Measurements from ENCODE around the gene CCDC74B. TPM values are rescaled to one million over a fixed set of nuclear protein-coding genes. Genes with fewer than 3 reads are reported as not detected.
"Not testable (repeated sequence)": the region's sequence is repeated elsewhere in the genome, so short reads cannot be mapped to it uniquely, and the experiment has no call there.

The CCDC74B gene
- total RNA-seq, result 0.79 and 1.5 TPM in 2 replicates

DNA sequence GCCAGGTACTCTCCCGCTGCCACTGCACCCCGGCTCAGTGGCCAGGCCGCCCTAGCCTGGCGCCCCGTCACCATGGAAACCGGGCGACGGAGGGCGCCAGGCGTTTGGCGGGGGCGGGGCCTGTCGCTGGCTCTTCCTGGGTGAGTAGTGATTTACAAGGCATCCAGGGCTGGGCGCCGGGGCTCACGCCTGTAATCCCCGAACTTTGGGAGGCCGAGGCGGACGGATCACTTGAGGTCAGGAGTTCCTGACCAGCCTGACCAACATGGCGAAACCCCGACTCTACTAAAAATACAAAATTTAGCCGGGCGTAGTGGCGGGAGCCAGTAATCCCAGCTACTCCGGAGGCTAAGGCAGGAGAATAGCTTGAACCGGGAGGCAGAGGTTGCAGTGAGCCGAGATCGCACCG is at the start of gene CCDC74B:
TSS of gene CCDC74B (minus strand) at position 107 of the 409 bp plus-strand sequence. CDS start 116 bp downstream, outside the sequence.
- not testable (repeated sequence) for DNase-seq (ENCODE audit: low read depth in 2 of 2)

DNA sequence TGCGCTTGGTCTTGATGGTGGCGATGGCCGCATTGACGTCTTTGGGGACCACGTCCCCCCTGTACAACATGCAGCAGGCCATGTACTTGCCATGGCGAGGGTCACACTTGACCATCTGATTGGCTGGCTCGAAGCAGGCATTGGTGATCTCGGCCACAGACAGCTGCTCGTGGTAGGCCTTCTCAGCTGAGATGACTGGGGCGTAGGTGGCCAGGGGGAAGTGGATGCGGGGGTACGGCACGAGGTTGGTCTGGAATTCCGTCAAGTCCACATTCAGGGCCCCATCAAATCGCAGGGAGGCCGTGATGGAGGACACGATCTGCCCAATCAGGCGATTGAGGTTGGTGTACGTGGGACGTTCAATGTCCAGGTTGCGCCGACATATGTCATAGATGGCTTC is 48.9 kb upstream of the CCDC74B start:
- DNase-seq (ENCODE audit: low read depth in 2 of 2), result not testable (repeated sequence)

DNA sequence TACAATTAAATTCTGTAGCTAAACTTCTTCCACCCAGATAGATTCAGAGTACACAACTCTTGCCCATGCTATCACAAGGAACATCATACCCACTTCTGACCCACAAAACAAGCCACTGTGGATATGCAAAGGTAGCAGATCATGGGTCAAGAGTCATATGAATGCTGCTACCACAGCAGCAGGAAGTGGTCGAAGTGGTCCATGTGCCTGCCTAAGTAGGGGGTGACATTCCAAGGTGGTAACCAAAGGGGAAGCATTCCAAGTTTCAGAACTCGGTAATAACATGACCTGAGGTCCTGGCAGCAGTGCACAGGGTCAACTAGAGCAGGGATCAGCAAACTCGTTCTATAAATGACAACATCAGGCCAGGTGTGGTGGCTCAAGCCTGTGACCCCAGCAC is 47.5 kb upstream of the CCDC74B start:
- DNase-seq (ENCODE audit: low read depth in 2 of 2), result not testable (repeated sequence)

DNA sequence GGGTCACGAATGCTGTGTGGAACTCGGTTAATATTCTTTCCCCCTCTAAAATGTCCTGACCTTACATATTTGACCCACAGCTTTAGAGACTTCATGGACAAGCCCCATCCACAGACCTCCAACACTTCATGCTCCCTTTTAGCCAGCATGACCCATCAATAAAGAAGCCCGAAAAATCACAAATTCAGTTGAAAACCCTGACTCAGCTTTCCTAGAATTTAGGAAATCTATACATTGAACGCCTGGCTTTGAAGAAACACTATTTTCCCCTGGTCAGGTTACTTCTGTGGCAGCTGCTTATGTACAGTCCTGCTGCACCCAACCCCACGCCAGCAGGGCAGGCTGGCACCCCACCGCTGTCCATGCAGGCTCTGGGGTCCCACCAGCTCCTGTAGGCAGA is 46.4 kb upstream of the CCDC74B start:
- DNase-seq (ENCODE audit: low read depth in 2 of 2), result not testable (repeated sequence)

DNA sequence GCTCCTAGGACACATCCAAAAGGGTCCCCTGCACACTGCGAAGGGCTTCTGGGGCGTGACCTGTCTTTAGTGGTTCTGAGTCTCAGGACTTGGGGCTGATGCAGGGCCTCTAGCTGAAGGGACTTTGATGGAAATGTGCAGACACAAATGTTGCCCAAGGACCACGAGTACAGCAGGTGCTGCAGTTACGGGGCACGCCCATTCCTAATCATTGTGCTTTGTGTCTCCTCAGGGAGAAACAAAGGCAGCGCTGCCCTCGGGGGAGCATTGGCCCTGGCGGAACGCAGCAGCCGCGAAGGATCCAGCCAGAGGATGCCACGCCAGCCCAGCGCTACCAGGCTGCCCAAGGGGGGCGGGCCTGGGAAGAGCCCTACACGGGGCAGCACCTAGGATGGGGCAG is 45.3 kb upstream of the CCDC74B start:
- no peak for DNase-seq (ENCODE audit: low read depth in 2 of 2)

DNA sequence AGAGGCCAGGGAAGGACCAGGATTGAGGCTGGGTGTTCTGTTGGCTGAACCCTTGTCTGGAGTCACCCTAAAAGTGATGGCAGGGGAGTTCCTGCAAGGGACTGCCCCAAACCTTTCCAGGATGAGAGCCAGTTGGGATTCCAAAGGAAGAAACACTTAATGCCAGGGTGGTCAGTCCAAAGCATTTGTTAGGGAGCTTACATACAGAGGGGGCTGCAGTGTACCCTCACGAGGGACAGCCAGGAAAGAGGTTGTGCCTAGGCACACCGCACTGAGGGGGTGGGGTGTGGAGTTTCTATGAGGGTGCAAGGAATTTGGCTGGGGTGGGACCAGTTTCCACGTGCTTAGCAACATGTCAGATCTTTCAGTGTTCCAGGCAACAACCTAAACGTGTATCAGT is 44.0 kb upstream of the CCDC74B start:
- DNase-seq (ENCODE audit: low read depth in 2 of 2), result not testable (repeated sequence)

DNA sequence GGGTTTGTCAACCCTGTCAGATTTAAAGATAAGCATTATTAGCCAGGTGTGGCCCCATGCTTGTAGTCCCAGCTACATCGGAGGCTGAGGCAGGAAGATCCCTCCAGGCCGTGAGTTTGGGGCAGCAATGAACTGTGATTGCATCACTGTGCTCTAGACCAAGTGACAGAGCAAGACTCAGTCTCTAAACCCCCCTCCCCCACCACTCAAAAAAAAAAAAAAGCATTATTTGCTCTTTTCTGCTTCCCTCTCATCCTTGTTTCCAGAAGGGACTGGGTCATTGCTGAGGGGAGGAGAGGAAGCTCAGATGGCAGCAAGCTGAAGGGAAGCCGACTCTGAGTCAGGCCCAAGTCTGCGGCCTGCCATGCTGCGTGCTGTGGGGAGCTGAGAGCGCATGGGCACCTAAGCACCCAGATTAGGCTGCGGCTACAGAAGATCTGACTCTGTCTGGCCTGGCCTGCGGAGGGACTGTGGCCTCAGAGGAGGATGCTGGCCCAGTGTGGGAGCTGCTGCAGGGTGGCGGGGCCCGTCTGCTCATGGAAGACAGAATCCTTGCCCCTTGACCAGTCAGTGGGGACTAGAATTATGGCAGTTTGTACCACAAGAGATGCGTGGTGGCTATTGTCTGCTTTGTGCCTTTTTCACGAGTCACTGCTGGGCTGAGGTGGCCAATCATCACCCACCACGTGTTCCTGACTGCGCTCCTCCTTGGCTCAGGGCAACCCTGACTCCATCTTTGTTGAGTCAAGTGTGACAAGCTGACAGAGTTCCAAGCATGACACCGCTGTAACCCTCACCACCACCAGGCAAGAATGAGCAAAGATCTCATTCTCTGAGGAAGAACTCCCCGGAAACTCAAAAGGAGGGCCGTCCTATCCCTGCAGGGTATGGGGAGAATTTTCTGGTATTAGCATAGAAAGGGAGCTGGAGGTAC is 43.2 kb upstream of the CCDC74B start:
- DNase-seq (ENCODE audit: low read depth in 2 of 2), result not testable (repeated sequence)

DNA sequence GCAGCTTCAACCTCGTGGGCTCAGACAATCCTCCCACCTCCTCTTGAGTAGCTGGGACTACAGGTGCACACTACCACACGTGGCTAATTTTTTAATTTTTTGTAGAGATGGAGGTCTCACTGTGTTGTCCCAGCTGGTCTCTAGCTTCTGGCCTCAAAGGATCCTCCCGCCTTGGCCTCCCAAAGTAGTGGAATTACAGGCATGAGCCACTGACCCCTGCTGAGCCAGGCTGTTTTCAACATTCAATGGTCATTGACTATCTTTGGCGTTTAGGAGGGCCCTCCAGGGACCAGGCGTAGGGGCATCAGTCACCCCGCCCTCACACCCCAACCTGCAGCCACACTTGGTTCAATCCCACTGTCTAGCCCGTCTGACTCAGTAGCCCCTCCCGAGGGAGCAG is 42.4 kb upstream of the CCDC74B start:
- DNase-seq (ENCODE audit: low read depth in 2 of 2), result no peak

DNA sequence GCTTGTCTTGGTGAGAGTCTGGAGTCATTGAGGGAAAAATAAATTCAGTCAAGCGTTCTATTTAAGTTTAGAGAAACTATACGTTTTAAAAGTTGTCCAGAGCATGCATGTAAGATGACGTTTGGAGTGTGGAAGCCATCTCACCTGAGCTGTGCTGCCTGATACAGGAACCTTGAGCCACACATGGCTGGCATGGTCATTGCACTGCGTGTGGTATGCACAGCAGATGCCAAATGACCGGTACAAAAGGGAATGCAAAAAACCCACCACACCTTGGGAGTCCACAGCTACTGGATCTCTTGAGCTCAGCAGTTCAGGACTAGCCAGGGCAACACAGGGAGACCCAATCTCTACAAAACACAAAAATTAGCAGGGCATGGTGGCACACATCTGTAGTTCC is 41.5 kb upstream of the CCDC74B start:
- DNase-seq (ENCODE audit: low read depth in 2 of 2), result no peak

DNA sequence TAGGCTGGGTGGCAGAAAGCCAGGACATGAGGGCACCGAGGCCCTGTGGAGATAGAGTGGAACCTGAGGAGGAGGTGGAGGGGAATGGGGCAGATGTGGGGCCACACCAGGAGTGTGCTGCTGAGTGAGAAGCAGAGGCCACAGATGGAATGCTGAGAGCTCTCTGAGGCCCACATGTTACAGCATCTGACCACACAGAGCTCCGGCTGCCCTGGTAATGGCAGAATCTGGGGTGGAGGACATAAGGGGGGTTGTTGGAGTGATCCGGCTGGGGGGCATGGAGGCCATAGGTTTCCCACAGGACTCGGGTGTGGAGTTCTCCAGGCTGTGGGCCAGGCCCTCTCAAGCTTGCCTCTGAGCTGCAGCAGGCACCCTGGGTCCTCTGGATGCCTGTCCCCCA is 41.0 kb upstream of the CCDC74B start:
- no peak for DNase-seq (ENCODE audit: low read depth in 2 of 2)

DNA sequence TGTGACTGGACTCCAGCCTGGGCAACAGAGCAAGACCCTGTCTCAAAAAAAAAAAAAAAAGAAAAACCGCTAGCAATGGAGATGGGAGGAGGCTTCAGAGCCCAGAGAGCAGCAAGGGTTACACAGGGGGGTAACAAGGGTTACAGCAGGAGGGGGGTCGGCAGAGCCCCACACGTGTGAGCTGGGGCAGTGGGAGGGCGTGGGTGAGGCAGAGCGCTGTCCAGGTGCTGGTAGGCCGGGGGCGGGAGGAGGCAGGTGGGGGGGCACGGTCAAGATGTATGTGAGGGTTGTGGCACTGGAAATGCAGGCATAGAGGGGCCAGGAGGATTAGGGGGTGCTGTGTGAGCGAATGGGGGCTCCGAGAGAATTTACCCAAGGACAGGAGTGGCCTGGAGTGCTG is 40.5 kb upstream of the CCDC74B start:
- DNase-seq (ENCODE audit: low read depth in 2 of 2), result no peak

DNA sequence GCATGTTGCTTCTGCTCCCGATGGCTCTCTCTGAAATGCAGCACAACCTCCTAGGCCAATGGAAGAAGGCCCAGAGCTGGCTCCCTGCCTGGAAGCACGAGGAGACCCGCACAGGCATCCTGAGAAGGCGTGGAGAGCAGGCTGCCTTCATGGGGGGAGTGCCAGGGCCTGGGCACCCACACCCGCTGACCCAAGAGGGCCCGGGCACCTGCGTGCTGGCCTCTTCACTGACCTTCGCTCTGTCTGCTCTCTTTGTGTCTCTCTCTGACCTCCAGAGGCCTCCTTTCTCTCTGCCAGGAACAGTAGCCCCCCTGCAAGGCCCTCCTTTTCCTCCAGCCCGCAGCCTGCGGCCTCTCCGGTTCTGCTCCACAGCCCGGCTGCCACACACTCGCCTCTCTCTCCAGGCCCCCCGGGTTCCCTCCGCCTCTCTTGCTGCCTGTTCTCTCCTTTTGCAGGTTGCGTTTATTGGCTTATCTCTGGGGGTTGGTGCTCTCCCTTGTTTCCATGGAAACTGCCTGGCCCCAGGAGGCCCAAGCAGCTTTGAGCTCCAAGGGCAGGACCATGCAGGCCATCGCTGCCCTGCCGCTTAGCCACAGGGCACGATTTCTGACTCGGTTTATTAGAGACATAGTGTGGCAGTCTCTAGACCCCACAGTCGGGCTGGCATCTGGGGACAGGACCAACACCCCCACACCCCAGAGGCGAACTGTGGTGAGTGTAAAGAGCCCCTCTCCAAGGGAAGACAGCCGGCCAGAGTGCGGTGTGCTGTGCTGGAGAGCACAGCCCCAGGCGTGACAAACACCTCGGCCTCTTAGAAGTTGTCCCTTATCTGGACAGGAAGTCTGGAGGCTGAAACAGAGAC is 38.8 kb upstream of the CCDC74B start:
- DNase-seq (ENCODE audit: low read depth in 2 of 2), result peak in 1 of 2 donors; percentile 17

DNA sequence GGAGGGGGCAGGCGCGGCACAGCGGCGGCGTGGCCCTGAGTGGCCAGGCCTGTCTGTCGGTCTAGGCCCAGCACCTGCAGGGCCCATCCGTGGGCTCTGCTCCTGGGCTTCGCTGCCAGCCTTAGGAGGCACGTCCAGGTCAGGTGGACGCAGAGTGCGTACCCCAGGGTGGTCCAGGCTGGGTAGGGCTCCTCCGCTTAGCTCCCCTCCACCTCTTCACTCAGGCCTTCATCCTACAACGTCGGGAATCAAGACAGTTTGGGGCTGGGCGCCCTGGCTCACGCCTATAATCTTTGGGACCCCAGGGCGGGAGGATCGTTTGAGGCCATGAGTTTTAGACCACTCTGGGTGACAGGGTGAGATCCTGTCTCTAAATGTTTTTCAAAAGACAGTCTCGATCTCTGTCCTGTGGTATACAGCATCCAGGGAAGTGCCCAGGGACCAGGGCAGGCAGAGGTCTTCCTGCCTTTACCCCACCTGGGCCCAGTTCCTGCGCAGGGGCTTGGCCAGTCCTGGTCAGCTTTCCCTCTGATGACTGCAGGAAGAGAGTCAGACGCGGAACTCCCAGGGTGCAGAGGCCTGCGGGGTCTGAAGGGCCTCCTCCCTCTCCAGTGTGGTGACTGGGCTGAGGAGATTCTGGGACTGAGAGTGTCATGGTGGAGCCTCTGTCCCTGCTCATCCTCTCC is 38.1 kb upstream of the CCDC74B start:
- peak; percentile 44 to 66 for DNase-seq (ENCODE audit: low read depth in 2 of 2)

DNA sequence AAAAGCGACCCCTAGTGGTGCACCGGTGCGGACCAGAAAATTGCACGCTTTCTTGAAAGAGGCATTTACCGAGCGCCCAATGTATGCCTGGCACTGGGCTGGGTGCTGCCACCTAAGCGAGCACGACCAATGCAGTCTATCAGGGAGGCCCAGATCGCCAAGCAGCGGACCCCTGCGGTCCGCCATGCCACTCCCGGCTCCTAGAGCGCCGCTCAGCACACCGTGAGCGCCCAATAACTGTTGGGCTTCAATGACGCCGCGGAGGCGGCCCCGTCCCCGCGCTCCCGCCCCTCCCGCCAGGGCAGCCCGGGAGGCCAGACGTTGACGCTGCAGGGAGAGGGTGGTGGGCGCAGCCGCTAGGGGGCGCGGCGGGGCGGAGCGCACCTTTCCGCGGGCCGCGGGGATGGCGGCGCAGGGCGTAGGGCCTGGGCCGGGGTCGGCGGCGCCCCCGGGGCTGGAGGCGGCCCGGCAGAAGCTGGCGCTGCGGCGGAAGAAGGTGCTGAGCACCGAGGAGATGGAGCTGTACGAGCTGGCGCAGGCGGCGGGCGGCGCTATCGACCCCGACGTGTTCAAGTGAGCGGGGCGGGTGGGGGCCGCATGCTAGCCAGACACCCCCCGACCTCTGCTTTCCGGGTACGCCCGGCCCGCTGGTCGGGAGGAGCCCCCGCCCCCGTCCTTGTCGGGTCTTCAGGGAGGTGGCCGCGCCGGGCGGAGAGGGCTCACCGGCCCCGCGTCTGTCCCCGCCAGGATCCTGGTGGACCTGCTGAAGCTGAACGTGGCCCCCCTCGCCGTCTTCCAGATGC is 37.2 kb upstream of the CCDC74B start, which contains the start of gene MZT2B:
TSS of gene MZT2B (plus strand) at position 383 of the 803 bp plus-strand sequence. CDS start at position 404, 21 bp downstream.
- peak; percentile 85 to 92 for DNase-seq (ENCODE audit: low read depth in 2 of 2)

DNA sequence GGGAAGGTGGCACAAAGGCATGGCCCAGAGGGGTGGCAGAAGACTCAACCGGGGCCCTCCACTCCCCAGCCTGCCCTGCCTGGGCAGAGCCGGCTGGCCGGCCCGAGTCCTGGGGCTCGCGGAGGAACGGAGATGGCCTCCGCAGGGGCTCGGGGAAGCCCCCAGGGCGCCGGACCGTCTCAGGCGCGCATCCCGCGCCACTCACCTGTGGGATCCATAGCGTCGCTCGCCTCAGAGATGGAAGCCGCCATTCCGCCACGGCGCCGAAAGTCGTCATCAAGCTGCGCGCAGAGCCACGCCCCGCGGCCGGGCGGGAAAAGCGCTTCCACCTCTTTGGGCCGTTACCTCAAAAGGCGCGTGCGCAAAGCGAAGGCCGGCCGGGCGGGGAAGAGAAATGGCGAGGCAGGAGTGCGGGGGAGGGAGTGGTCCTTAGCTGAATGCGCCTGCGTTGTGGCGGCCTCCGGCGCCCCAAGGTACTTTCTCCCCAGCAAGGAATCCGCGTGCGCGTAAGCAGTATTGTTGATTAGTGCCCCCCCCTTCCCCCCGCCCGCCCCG is 36.5 kb upstream of the CCDC74B start, which contains the start of gene SMPD4:
TSS of gene SMPD4 (minus strand) at position 278 of the 555 bp plus-strand sequence. CDS start 5,010 bp downstream, outside the sequence.
- peak; percentile 96 to 97 for DNase-seq (ENCODE audit: low read depth in 2 of 2)

DNA sequence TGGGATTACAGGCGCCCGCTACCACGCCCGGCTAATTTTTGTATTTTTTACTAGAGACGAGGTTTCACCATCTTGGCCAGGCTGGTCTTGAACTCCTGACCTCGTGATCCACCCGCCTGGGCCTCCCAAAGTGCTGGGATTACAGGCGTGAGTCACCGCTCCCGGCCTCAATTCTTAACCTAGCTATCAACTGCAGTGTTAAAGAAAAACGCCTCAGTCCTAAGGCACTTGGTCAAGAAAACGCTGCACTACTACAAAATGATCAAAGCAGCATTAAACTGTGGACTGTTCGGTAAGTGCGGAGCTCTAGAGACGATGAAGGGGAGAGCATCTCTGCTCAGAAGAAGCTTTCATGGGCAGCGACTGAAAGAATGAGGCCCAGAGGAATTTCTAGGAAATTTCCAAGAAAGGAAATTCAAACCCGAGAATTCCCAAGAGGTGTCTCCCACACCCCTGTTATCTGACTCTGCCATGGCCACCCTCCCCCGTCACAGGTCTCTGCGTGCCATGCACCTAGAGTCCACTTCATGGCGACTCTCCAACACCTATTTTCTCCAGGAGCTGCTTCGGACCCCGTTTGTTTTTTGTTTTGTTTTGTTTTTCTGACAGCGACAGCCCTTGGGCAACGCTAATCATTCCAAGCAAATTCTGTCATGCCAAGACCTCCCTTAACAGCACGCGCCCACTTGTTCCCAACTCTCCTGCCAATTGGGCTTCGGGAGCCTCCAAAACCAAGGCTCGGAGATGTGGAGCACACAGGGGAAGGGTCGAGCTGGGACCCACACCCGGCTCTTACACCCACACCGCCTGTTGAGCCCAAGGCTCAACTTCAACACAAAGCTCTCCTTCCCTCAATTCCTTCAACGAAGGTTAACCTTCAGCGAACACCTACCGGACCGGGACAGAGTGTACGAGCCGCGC is 35.8 kb upstream of the CCDC74B start:
- DNase-seq (ENCODE audit: low read depth in 2 of 2), result not testable (repeated sequence)

DNA sequence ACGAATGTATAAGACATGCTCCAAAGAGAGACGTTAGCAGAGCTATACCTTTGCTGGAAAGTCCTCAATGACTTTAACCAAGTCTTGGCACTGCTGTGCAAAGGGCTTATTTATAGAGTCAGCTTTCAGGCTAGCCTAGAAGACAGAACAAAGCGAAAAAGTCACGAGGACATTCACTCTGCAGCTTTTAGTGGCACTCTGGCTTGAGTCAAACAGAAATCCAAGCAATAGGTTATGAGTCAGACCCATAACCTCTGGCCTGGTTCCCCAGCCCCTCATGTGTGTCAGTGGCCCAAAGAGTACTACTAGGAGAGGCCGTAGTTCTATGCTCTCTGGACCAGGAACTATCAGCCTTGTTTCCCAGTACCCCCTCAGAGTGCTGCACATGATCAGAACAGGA is 30.0 kb upstream of the CCDC74B start:
- not testable (repeated sequence) for DNase-seq (ENCODE audit: low read depth in 2 of 2)

DNA sequence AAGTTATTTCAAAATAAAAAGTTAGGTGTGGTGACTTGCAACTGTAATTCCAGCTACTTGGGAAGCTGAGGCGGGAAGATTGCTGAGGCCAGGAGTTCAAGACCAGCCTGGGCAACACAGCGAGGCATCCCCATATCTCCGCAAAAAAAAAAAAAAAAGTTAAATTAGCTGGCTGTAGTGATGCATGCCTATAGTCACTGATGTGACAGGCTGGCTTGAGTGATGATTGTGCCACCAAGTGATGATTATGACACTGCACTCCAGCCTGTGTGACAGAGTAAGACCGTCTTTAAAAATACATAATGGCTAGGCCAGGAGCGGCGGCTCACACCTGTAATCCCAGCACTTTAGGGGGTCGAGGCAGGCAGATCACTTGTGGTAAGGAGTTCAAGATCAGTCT is 25.0 kb upstream of the CCDC74B start:
- DNase-seq (ENCODE audit: low read depth in 2 of 2), result no peak

DNA sequence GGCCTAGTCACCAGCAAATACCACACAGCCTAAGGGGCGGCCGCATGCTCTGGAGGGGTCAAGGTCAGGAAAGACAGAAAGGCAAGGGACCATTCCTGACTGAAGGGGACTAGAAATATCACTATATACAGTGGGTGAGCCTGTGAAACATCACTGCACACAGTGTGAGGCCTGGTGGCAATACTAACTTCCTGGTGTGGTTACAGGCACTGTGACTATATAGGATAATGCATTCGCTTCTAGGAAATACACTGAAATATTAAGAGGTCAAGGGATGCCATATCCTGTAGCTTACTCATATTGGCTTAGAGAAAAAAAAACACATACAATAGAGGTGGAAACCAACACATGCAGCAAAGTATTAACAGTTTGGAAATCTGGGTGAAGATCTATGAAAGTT is 24.3 kb upstream of the CCDC74B start:
- peak in 1 of 2 donors; percentile 28 for DNase-seq (ENCODE audit: low read depth in 2 of 2)

Data from lung microvascular endothelial cell (primary cell).